Suppressor macrophage treated with lipopolysaccharide for 1 hour (primary cell): Measurements from ENCODE around the gene SEC22A.

Experiments
- DNase-seq, 3 donors: peaks; one replicate each; pipeline ENCODE4 v3.0.0-alpha.2; 2020 to 2022

SEC22A gene, protein sequence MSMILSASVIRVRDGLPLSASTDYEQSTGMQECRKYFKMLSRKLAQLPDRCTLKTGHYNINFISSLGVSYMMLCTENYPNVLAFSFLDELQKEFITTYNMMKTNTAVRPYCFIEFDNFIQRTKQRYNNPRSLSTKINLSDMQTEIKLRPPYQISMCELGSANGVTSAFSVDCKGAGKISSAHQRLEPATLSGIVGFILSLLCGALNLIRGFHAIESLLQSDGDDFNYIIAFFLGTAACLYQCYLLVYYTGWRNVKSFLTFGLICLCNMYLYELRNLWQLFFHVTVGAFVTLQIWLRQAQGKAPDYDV

DNA sequence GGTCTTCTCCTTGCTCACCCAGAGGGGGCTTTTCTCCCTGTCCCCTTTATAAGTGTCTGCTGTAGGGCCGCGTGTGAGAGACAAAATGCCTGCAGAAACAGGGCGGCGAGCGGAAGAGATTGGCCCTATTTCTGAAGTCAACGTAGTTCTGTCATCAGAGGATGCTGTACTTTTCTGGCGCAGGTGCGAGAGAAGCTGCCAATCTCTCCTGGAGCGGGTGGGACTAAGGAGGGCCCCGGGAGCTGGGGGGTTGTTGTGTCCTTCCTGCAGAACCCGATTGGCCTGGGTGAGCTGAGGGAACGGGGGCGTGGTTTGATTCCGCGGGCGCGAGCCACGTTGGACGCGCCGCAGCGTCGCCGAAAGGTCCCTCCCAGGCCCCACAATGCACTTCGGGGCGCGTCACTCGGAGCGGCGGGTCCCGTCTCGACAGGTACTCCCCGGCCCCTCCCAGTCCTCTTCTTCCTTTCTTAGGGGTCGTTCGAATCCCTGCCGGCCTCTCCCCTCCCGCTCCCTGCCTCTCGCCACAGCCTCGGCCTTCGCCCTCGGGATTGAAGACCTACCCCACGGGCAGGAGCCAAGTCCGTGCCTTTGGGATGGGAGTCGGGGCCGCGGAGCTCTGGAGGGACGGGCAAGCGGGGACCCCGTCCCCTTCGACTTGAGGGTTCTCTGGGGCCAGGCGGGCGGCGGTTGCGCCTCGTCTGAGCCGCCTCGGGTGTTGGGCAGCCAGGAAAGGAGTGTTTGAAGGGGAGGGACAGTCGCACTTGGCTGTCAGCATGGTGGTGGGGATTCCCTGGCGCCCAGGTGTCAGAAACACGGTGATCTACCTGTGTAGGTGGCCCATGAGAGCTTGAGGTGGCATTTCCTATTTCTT is at the start of gene SEC22A:
Gene SEC22A (plus strand): TSS at position 387 of the 871 bp plus-strand sequence. CDS start 7,275 bp downstream, outside the sequence.
- DNase-seq: peak; percentile 85 to 94 (median 92)

DNA sequence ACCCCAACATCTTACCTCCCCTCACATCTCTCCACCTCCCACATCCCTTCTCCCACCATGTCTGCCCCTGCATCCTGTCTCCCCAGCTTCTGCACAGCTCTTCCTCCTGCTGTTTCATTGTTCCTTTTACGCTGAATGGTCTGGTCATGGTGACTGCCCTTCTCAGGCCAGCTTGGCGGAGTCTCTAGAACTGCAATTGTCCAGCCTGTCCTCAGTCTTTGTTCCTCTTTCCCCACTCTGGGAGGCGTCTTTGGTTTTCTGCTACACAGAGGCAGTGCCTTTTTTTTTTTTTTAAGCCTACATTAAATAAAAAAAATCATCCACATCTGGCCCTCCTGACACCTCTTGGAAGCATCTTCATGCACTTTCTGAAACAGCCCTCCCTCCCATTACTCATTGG is 49.1 kb upstream of the SEC22A start:
- peak; percentile 59 to 74 (median 62) for DNase-seq

DNA sequence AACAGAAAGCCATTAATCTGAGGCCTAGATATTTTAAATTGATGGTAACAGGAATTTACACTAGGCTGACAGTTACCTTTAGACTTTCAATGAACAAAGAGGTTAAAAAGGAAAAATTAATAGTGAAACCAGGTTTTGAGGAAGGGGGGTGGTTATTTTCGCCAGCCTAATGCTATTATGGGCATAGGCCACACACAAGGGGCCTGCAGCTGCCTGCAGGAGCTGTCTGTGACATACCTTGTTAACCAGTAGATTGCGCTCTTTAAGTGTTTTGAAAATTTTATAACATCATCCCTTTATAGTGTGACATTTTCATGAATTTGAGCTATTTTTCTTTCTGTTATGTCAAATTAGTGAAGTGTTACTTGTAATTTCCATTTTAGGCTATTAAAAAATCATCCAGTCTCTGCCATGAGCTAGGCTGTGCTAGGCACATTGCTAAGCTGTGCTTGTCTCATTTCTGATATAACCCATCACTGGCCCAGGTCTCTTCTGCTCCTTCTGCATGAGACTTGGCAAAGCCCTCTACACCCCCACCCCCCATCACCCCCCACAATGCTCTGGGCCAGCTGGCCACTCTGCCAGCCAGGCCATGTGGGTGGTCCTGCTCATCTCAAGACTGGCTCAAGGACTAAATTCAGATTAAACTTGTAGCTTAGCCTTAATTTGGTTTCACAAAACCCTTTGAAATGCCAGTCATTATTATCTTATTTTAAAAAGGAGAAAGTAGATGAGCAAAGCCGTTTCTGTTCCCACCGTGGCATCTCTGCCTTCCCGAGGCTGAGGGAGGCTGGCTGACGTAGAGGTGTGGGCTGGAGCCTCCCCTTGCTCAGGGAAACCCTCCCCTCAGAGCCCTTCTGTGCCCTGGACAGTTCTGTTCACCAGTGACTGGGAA is 48.4 kb upstream of the SEC22A start:
- peak in 2 of 3 donors; percentile 6 to 9 for DNase-seq

DNA sequence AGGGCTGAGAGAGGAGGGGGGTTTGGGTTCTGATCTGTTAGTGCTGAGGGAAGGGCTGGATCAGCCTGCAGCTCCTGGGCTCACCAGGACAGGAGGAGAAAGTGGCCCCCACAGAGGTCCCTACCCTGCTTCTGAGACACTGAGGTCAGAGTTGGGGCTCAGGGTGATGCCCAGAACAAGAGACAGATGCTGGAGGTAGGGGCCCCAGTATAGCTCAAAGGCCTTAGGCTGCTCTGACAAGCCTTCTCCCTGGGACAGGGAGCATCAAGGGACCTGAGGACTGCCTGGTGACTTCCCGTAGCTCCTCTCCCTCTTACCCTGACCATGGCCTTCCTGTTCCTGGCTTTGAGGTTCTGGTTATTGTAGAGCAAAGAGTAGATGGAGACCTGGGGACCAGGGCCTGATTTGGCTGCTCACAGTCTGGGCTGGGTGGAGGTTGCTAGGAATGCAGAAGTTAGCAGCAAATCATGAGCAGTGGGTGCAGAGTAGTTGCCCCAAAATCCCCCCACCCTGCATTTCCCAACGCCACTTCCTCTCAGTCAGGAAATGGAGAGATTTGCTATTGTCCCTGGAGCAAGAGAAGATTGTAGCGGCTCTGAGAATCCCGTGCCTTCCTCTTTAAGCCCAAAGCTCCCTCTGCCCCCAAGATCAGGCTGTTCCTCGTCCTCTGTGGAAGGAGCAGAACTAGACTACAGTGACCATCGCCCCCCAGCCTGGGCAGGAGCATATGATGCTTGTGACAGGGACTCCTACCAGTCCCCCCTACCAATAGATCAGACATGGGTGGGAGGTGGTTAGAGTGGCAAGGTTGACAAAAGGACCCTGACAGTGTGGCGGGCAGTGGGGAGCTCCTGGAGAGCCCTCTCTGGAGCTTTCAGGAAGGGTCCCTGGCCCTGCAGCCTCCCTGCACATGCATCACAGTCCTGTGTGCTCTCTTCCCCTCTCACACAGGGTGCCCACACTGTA is 47.4 kb upstream of the SEC22A start:
- peak; percentile 74 to 80 (median 79) for DNase-seq

DNA sequence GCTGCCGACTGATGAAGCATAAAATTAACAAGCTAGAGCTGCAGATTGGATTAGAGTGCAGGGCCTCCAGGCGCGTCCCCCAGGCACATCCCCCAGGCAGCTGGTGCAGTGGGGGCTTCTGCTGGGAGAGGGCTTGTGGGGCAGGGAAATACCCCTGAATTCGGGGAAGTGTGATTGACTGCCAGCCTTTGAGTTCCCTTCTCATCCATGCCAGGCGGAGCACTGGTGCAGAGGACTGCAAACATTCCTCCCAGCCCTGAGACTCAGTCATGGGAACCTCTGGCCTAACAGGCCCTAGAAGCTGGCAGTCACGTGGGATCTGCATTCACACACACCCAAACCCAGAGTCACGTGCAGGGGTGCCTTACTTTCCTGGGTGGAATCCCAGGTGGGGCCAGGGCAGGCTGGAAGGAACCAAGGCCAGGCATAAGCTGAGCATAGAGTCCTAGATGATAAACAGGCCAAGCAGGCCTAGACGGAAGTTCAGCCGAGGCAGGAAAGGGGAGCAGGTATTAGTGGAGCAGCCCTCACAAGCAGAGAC is 46.2 kb upstream of the SEC22A start:
- DNase-seq: no peak

DNA sequence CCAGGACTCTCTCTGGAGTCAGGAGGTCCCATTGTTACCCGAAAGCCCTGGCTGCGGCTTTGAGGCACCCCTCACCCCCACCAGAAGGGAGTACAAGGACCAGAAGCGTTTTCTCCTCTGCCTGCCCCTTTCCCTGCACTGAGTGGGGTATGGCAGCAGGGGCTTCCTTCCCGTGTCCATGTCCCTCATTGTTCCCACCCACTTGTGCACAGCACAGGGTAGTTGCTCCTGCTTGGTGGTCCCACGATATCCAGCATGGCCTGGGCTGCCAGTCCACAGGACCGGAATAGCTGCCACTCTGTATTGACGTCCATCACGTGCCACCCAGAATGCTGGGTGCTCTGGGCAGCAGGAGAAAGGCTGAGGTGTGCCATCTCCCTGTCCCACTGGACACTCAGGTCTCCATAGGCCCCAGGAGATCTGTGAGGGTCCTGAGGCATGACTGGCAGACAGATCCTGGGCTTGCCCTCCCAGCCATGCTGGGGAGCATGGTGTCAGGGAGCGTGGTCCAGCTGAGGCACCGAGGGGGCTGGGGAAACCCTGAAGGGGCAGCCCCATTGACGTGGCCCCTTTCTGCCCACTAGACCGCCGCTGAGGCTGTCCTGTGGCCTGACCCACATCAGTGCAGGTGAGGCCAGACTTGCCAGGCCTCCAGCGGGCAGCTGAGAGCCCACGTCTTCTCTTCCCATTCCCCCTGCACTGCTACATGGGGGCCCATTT is 45.3 kb upstream of the SEC22A start:
- no peak for DNase-seq

DNA sequence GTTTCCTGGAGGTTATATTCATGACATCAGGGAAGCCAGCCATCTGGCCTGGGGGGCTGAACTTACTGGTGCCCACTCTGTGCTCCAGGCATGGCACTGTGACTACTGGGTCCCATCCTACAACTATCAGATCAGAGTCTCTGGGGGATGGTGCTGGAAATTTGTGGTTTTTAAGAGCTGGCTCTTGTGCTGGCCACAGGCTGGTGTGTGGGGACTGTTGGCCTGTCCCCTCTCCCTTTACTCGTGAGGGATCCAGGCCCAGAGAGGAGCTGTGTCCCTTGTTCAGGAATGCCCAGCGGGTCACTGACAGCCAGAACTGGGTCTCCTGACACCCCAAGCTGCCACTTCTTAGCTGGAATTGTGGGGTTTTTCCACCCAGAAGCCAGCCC is 44.5 kb upstream of the SEC22A start:
- DNase-seq: no peak

DNA sequence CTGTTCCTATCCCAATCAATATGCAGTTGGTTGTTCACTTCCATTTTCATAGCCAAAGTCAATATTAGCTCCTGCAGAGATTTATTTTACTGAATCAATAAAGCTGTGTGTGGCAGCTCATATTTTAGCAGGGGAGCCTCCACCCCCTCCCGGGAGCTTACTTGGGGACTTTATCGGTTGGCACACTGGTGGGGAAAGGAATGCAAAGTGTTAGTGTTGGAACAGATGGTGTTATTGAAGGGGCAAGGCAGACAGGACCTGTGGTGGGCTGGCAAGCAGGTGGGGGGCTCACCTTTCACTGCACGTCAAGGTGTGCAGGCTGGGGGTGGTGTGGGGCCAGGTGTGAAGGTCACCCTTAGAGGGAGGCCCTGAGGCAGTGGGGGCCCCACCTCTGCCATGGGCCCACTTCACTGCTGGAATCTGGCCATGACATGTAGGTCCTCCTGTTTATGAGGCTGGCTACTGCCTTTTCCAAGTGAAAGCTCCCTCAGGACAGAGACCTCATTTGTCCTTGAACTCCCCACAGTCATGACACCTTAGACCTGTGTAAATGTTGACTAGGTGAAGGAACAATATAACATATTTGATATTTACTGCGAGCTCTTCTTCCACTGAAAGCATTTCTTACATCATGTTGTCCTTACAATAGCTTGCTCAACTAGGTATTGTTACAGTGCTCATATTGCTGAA is 44.0 kb upstream of the SEC22A start:
- DNase-seq: no peak

DNA sequence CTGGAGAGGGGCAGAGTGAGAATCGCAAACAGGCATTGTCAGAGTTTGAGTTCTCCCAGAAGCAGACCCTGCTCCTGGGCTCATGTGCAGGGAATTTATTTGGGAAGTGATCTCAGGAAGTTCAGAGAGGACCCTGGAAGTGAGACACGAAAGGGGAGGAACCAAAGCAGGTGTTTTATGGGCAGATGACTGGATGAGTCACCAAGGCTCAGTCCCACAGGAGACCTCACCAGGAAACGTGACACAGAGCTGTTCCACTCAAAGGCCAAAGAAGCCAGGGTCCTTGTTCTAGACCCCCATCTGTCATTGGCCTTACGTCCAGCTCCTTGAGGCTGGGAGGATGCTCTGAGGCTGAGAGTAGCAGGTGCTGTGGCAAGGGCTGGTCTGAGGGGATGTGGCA is 43.4 kb upstream of the SEC22A start:
- DNase-seq: no peak

DNA sequence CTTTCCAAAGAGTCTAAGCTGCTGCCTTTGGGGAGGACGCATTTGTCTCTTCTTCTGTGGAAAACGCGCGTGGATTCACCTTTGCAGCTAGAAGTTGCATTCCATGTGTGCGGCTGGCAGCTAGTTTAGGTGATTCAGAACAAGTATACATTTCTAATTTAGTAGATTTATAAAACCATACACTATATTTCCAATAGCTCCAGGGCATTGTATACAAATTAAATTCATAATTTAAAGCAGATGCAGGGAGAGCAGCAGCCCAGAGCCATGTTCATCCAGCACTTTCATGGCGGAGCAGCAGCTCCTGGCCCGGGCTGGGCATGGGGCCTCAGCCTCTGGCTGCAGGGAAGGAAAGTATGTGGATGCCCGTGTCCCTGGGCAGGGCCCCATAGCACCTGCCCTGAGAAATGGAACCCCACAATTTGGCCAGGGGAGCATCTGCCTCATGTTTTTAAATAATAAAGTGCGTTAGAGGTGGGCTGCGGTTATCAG is 42.8 kb upstream of the SEC22A start:
- no peak for DNase-seq

DNA sequence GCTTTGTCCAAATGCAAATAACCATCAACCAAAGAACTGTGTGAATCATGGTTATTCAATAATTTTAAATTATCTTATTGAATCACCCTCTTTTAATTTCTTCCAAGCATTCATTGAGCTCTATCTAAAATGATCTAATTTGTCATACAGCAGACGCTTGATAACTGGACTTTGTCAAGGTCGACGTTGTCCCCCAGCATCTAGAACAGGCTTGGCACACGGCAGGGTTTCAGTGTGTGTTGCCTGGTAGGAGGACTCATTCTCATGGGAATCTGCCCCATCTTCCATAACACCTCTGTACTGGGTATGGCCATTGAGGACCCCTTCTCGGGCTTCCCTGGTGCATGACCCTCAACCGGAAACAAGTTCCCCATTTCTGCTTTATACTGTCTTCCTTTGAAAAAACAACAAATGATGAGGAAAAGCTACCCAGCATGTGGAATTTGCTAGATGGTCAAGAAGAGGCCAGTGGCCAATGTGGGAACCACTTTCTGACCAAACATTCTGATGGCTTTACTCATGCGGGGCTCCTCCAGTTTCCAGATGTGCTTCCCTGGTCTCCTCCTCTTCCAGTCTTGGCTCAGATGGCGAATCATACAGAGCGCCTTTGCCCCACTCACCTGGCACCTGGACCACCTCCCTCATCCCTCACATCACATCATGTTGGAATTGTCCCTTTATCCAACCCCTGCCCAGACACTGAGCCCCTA is 41.7 kb upstream of the SEC22A start:
- DNase-seq: no peak

DNA sequence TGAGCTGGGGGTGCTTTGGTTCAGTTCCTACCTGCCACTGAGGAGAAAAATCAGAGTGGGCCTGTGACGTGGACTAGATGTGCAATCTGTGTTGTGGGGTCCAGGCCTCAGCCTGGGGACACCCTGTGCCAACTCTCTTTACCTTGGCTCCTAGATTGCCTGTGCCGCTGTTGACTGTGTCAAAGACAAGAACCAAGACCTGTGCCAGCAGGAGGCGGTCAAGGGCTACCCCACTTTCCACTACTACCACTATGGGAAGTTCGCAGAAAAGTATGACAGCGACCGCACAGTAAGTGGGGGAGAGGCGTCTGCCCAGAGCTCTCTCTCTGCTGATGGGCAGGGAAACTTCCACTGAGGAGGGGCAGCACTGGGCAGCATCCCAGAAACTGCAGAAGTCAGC is 40.6 kb upstream of the SEC22A start:
- peak in 1 of 3 donors; percentile 5 for DNase-seq

DNA sequence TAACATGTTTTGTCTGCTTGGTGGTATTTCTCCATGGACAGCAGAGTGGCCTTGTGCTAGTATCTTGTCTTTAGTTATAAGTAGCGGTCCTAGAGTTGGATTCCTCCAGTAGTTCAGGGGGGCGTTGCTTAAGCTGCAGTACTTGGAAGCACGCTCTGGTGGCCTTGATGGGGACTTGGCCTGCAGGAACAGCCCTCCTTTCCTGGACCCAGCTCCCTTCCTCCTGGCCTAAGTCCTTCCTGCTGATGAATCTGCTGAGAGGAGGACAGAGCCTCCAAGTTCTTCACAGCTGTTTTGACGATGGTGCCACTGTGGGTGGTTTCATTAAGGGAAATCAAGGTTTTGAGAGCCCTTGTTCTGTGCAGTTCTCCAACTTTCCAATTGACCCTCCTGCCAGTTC is 38.6 kb upstream of the SEC22A start:
- DNase-seq: no peak

DNA sequence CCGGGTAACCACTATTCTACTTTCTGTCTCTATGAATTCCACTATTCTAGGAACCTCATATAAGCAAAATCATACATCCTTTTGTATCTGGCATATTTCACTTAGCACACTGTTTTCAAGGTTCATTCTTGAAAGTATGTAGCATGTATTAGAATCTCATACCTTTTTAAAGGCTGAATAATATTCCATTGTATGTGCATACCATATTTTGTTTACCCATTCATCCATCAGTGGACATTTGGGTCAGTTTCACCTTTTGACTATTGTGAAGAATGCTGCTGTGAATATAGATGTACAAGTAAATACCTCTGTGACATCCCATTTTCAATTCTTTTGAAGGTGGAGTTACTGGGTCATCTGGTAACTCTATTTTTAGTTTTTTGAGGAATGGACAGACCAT is 36.6 kb upstream of the SEC22A start:
- no peak for DNase-seq

DNA sequence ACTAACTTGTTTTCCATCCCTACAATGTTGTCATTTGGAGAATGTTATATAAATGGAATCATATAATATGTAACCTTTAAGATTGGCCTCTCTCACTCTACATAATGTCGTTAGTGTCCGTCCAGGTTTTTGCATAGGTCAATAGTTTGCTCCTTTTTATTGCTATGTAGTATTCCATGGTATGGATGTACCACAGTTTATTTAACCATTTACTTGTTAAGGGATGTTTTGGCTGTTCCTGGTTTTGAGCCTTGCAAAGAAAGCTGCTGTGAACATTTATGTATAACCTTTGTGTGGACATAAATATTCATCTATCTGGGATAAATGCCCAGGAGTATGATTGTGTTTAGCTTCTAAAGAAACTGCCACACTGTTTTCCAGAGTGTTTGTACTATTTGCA is 34.1 kb upstream of the SEC22A start:
- no peak for DNase-seq

DNA sequence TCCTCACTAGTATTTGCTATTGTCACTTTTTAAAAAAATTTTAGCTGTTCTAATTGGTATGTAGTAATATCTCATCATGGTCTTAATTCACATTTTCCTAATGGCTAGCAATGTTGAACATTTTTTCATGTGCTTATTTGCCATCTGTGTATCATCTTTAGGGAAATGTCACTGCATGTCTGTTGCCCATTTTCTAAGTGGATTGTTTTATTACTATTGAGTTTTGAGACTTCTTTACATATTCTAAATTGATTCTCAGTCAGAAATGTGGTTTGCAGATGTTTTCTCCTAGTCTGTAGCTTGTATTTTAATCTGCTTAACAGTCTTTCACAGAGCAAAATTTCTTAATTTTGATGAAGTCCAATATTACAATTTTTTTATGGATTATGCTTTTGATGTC is 33.6 kb upstream of the SEC22A start:
- DNase-seq: no peak

DNA sequence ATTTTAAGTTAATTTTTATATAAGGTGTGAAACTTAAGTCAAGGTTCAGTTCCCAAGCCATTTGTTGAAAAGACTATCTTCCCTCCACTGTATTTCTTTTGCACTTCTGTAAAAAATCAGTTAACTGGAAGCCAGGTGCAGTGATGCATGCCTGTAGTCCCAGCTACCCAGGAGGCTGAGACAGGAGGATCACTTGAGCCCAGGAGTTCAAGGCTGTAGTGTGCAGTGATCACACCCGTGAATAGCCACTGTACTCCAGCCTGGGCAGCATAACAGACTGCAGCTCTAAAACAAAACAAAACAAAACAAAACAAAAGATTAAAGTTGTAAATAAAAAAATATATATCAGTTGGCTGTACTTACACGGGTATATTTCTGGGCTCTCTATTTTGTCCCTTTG is 33.1 kb upstream of the SEC22A start:
- DNase-seq: no peak

DNA sequence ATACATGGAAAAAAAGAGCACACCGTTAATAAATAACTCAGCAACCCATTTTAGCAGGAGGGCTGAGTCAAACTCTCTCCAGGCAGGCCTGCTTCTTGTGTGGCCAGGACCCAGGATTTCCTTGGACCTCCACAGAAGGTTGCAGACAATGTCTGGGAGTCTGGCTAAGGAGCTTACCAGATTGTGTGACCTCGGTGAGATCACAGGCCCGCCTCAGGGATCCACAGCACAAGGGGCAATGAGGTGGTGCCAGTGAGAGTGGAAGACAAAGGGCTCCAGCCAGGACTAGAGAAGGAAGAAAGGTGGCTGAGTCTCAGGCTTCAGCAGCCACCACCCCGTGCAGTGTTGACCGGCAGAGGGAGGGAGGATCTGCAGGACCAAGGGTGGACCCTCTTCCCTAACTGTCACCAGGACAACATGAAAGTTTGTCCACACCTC is 32.2 kb upstream of the SEC22A start:
- DNase-seq: no peak

DNA sequence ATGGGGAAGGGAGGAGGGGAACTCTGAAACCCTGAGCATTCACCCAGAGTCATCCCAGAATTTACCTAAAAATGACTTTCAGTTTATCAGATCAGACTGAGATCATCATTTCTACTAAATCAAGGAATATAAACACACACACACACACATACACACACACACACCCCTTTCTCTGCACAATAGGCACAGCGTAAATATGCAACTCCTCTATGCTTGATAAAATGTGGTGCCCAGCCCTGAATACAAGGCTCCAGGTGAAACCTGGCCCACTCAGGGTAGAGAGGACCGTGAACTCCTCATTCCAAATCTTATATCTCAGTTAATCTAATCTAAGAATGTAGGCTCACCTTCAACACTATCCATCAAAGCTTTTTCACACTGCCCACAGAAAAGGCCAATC is 31.8 kb upstream of the SEC22A start:
- no peak for DNase-seq
